GM12874 (cell line): Measurements from ENCODE around the gene NME3.

Experiments
- TF ChIP-seq, protein P1 (sequence below): IDR thresholded peaks from 2 replicates; pipeline ENCODE4 v1.5.1; 2011; ENCODE audit warnings: low read depth, mild to moderate bottlenecking, control low read depth, low read length, moderate library complexity; ENCODE audit not compliant: insufficient read depth

Gene NME3

DNA sequence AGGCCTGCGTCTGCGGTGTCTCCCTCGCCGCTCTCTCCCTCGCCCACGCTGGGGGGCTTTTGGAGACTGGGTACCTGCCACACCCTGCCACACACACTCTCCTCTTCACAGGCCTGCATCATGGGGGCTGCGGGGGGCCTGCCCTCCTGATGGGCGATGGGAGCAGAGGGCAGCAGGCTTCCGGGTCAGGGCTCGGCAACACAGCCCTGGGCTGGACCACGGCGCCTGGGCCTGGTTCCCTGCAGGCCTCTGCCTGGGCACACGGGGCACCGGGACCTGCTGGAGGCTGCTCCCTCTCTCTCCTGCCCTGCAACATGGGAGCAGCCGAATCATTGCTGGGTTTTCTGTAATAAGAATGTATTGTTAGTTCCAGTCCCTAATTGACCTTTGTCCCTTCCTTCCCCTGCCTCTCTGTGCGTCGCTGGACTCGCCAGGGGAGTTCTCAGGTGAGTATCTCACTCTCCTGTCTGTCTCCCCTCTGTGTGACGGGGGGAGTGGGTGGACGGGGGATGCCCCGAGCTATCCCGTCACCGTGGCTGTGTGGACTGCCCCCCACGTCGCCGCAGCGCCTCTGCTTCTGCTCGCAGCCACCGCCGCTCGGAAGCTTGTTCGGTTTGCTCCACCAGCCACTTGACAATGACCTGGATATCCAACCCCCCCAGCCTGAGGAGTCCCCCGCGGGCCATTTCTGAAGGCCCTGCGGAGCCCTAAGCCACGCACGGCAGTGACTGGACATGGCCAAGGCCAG lies 13.5 kb downstream of the NME3 start:
- TF ChIP-seq, protein P1, sequence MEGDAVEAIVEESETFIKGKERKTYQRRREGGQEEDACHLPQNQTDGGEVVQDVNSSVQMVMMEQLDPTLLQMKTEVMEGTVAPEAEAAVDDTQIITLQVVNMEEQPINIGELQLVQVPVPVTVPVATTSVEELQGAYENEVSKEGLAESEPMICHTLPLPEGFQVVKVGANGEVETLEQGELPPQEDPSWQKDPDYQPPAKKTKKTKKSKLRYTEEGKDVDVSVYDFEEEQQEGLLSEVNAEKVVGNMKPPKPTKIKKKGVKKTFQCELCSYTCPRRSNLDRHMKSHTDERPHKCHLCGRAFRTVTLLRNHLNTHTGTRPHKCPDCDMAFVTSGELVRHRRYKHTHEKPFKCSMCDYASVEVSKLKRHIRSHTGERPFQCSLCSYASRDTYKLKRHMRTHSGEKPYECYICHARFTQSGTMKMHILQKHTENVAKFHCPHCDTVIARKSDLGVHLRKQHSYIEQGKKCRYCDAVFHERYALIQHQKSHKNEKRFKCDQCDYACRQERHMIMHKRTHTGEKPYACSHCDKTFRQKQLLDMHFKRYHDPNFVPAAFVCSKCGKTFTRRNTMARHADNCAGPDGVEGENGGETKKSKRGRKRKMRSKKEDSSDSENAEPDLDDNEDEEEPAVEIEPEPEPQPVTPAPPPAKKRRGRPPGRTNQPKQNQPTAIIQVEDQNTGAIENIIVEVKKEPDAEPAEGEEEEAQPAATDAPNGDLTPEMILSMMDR, result no peak

DNA sequence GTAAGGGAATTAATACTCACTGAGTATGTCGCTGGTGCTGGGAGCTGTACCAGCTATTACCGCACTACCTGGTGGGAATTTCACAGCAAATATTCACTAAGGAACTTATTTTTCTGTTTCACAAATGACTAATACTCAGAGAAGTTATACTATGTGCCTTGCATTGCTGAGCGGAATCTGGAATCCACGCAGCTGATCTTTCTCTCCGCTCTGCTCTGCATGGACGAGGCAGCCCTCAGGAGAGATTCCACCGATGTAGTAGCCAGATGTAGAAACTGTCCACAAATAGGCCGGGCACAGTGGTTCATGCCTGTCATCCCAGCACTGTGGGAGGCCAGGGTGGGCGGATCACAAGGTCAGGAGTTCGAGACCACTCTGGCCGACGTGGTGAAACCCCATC lies 17.1 kb downstream of the NME3 start:
- TF ChIP-seq, protein P1, result no peak

DNA sequence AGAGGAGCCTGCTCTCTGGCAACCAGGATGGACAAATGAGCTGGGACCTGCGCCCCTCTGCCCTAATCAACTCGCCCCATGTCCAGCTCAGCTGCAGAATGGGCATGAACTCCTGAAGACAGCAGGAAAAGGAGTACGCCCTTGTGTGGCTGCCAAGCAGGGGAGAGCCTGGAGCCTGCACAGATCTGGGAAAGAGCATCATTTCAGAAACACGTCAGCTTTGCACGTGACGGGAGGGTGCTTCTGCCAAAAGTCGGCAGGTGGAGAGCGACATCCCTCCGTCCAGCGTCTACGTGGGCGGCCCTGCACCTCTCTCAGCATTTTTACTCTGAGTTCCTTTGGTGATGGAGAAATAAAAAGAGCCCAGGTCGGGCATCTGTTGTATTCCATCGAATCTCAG lies 18.5 kb downstream of the NME3 start:
- TF ChIP-seq, protein P1, result no peak

DNA sequence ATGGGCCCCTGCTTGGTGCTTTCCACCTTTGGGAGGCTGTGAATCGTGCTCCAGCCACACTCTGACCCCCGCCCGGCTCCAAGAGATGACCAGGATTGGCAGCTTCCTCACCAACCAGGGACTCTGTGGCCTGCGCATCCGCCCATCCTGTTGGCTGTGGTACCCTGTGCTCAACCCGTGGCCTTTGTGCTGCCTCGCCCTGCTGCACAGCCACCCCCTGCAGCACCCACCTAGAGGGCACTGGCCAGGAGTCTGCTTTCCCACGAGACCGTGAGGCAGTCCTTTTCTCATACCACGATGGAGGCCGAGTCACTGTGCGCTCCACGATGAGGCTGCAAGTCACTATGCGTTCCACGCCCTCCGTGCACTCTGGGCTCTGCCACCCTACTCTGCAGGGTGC lies 19.4 kb downstream of the NME3 start:
- TF ChIP-seq, protein P1, result no peak

DNA sequence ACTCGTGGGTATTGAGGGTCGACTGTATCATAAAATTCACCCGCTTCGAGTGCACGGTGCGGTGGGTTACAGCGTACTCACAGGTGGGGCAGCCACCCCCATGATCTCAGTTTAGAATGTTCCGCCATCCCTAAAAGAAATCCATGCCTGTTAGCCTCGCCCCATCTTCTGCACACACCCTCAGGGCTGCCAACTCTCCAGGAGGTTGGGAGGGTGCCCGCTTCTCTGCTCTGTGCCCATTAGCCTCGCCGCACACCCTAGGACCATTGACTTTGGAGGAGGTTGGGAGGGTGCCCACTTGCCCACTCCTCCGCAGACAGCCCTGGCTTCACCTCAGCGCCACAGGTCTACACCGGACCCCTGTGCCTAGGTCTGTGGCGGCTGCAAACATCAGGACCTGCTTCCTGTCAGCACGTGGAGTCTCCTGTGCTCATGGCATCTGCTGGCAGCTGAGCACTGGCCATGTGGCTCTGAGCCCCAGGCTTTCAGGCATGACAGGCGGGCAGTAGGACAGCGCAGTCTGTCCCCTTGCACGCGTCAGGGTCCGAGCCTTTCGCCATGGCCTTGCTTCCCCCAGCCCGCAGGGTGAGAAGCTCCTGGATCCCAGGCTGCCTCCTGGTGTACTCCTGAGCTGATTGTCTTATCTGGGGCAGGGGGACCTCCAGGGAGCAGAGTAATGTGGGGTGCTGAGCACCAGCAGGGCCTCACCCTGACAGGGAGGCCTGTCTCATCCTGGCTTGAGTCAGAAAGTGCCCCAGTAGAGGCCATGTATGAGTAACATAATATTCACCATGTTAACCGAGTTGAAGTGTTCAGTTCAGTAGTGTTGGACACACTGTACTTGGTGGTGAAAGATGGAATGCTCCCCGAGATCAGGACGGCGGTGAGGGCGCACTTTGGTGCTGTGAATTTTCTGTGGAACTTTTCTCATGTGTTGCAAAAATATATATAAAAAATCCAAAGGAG lies 21.9 kb downstream of the NME3 start:
- TF ChIP-seq, protein P1, result no peak

DNA sequence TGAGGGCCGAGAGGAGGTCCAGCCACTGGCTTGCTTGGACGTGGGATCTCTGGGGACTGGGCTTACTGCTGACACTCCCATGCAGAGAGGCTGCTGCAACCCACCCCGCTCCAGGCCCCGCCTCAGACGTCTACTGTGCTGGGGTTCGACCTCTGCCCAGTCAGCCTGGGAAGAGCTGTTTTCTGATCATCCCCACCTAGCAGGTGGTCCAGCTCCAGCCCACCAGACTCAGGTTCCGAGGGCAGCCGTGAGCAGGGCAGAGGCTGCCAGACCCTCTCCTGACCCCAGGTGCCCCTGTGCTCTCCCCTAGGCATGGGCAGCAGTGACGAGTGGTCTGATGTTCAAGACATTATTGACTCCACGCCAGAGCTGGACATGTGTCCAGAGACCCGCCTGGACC lies 23.4 kb downstream of the NME3 start:
- TF ChIP-seq, protein P1, result no peak

DNA sequence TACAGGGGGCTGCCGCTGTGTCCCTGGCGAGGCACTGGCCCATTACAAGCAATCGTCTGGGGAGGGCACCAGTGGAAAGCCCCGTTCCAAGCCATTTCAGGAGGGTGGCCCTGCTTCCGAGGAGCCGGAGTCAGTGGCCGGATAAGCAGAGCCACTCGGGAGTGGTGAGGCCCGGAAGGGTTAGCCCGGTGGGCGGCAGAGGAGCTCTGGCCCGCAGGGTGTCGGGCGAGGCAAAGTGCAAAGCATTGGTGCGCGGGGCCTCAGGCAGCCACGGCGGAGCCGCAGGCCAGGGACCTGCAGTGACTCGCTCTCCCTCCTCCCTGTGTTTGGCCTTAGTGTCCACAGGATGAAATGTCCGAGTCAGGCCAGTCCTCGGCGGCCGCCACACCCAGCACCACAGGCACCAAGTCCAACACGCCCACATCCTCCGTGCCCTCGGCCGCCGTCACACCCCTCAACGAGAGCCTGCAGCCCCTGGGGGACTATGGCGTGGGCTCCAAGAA lies 24.6 kb downstream of the NME3 start:
- TF ChIP-seq, protein P1, result no peak
